Sigmoid colon (tissue), 7 donors: ENCODE measurements around the gene ABCA8. TPM values are rescaled to one million over a fixed set of nuclear protein-coding genes. Genes with fewer than 3 reads are reported as not detected.

ENCODE experiments used
- DNase-seq: peaks from one replicate; pipeline ENCODE4 v3.0.0-alpha.2; 2019
- H3K27ac ChIP-seq, 4 donors: fragments of 200-600 bp; sonication (generic); one replicate each; pipeline ENCODE4 v1.5.1; 2016 to 2019; ENCODE audit warnings: mild to moderate bottlenecking in 1 of 4
- H3K27me3 ChIP-seq, 3 donors: fragments of 200-600 bp; sonication (generic); one replicate each; pipeline ENCODE4 v1.5.1; 2019; ENCODE audit warnings: mild to moderate bottlenecking in 1 of 3
- H3K36me3 ChIP-seq, 4 donors: fragments of 200-600 bp; sonication (generic); one replicate each; pipeline ENCODE4 v1.5.1; 2016 to 2019
- H3K4me1 ChIP-seq, 4 donors: fragments of 200-600 bp; sonication (generic); one replicate each; pipeline ENCODE4 v1.5.1; 2017 to 2019
- H3K4me3 ChIP-seq, 4 donors: fragments of 200-600 bp; sonication (generic); one replicate each; pipeline ENCODE4 v1.5.1; 2017 to 2019; ENCODE audit warnings: mild to moderate bottlenecking in 2 of 4, moderate library complexity in 1 of 4
- H3K9me3 ChIP-seq, 4 donors: fragments of 200-600 bp in 3 of 4; sonication (generic) in 3 of 4; one replicate each; pipeline versions ENCODE4 v1.5.1 to v1.6.1; 2013 to 2019
- EP300 ChIP-seq, 4 donors: sonication (generic); formaldehyde crosslinking; IDR thresholded peaks; one replicate each; pipeline ENCODE4 v1.6.1; 2017; ENCODE audit warnings: antibody characterized with exemption in 4 of 4
- POLR2A ChIP-seq, 2 donors: fragments of 450-650 bp; IDR thresholded peaks; one replicate each; pipeline ENCODE4 v1.6.1; 2016; ENCODE audit warnings: antibody characterized with exemption in 2 of 2, mild to moderate bottlenecking in 2 of 2, moderate library complexity in 2 of 2
- POLR2AphosphoS5 ChIP-seq, 4 donors: sonication (generic); formaldehyde crosslinking; IDR thresholded peaks; one replicate each; pipeline ENCODE4 v1.6.1; 2017; ENCODE audit warnings: antibody characterized with exemption in 4 of 4
- WGBS, 2 donors: extraction: QIAGEN DNeasy Blood & Tissue Kit; methylation state at CpG; one replicate each; pipeline ENCODE4 v1.1.7; 2013; 5-methylcytosine and 5-hydroxymethylcytosine counted together
- intact Hi-C: fragments of 100-400 bp; cut with DNase I; formaldehyde crosslinking; loops from one replicate; pipeline ENCODE4 v1.15.1; 2023
- polyA plus RNA-seq, 3 donors: library from polyadenylated mRNA; stranded (reverse); fragments of 200-250 nt; gene quantifications; one replicate each; pipeline ENCODE4 v1.2.3, GENCODE V29; 2013
- total RNA-seq, 4 donors: library from RNA; depleted of rRNA; stranded (reverse); fragments of >200 nt; gene quantifications; one replicate each; pipeline ENCODE4 v1.1.0, GENCODE V29; 2016
- TF ChIP-seq, protein P1 (sequence below), 4 experiments: fragments of 450-650 bp in 3 of 4; fragments of 200-600 bp in 1 of 4; IDR thresholded peaks; one replicate each; pipeline ENCODE4 v1.5.1; 2016 to 2019; ENCODE audit warnings: antibody characterized with exemption in 4 of 4, mild to moderate bottlenecking in 3 of 4, moderate library complexity in 2 of 4
- donor health status: healthy with polysubstance abuse.
- donor health status: Bipolar disorder and iron deficiency.
- donor health status: healthy.

Gene ABCA8
- total and polyA plus RNA-seq, 7 donors = 2.8 to 71.5 (median 20.0) TPM

GRCh38 chr17:68943123-68943811 lies 11.9 kb downstream of the ABCA8 start:
- Histone ChIP-seq H3K9me3 (no peaks in the 10 kb centered on the region), H3K27ac (no peak overlapping the region), H3K27me3 (no peaks in the 10 kb centered on the region), H3K36me3 (no peaks in the 10 kb centered on the region), H3K4me1 (no peaks in the 10 kb centered on the region), H3K4me3 (no peak overlapping the region)
- intact Hi-C loops = no loop called here
- WGBS, 2 donors = 91 to 92% methylated on average over 4 of the region's 4 CpGs
- no peak for DNase-seq
- TF ChIP-seq POLR2A (IDR thresholded peaks at IDR 0.05) (no peak), POLR2AphosphoS5 (IDR thresholded peaks at IDR 0.05) (no peak), EP300 (IDR thresholded peaks at IDR 0.05) (no peak)
- TF ChIP-seq, protein P1, sequence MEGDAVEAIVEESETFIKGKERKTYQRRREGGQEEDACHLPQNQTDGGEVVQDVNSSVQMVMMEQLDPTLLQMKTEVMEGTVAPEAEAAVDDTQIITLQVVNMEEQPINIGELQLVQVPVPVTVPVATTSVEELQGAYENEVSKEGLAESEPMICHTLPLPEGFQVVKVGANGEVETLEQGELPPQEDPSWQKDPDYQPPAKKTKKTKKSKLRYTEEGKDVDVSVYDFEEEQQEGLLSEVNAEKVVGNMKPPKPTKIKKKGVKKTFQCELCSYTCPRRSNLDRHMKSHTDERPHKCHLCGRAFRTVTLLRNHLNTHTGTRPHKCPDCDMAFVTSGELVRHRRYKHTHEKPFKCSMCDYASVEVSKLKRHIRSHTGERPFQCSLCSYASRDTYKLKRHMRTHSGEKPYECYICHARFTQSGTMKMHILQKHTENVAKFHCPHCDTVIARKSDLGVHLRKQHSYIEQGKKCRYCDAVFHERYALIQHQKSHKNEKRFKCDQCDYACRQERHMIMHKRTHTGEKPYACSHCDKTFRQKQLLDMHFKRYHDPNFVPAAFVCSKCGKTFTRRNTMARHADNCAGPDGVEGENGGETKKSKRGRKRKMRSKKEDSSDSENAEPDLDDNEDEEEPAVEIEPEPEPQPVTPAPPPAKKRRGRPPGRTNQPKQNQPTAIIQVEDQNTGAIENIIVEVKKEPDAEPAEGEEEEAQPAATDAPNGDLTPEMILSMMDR (IDR thresholded peaks at IDR 0.05) = no peak

GRCh38 chr17:68942389-68942788 lies 12.8 kb downstream of the ABCA8 start:
- no peaks in the 10 kb centered on the region for H3K27me3 ChIP-seq
- H3K4me3 ChIP-seq = no peak overlapping the region
- H3K9me3 ChIP-seq = no peaks in the 10 kb centered on the region
- no peak overlapping the region for H3K27ac ChIP-seq
- intact Hi-C loops = no loop called here
- 77 to 79% methylated on average over 3 of the region's 3 CpGs for WGBS, 2 donors
- no peak for DNase-seq
- TF ChIP-seq POLR2A (IDR thresholded peaks at IDR 0.05) = no peak
- TF ChIP-seq POLR2AphosphoS5 (IDR thresholded peaks at IDR 0.05) = no peak
- TF ChIP-seq EP300 (IDR thresholded peaks at IDR 0.05) = no peak
- TF ChIP-seq, protein P1 (IDR thresholded peaks at IDR 0.05) = no peak
- no peaks in the 10 kb centered on the region for H3K4me1 ChIP-seq
- H3K36me3 ChIP-seq = no peaks in the 10 kb centered on the region

DNA sequence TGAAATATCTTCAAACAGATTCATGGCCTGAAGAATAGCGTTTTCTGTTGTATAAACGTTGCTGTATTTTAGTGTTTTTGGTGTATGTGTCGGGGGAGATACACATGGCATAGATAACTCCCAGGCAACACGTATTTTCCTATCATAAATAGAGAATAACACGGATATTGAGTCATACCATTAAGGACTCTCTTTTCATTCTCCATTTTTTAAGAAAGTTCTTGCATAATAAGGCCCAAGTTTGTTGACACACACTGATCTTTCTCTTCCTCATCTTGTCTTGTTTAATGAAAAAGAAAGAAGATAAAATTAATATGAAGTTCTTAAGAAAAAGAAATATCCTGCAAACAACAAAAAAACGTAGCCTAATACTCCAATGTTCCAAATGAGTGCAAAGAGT lies 13.4 kb downstream of the ABCA8 start:
- Histone ChIP-seq H3K27ac (no peak overlapping the region), H3K4me1 (no peaks in the 10 kb centered on the region), H3K9me3 (no peaks in the 10 kb centered on the region), H3K27me3 (no peaks in the 10 kb centered on the region), H3K36me3 (no peaks in the 10 kb centered on the region), H3K4me3 (no peak overlapping the region)
- intact Hi-C loops = no loop called here
- no peak for TF ChIP-seq POLR2AphosphoS5 (IDR thresholded peaks at IDR 0.05)
- TF ChIP-seq, protein P1 (IDR thresholded peaks at IDR 0.05) = no peak
- TF ChIP-seq POLR2A (IDR thresholded peaks at IDR 0.05) = no peak
- TF ChIP-seq EP300 (IDR thresholded peaks at IDR 0.05) = no peak
- WGBS, 2 donors = 70 to 87% methylated on average over 6 of the region's 6 CpGs
- no peak for DNase-seq

- Histone ChIP-seq H3K4me3 (no peak overlapping the region), H3K4me1 (no peaks in the 10 kb centered on the region), H3K27me3 (no peaks in the 10 kb centered on the region), H3K36me3 (no peaks in the 10 kb centered on the region), H3K27ac (no peak overlapping the region), H3K9me3 (no peaks in the 10 kb centered on the region)
- TF ChIP-seq EP300 (IDR thresholded peaks at IDR 0.05) (no peak), POLR2A (IDR thresholded peaks at IDR 0.05) (no peak), POLR2AphosphoS5 (IDR thresholded peaks at IDR 0.05) (no peak)
- TF ChIP-seq, protein P1 (IDR thresholded peaks at IDR 0.05) = no peak
- no peak for DNase-seq
- WGBS, 2 donors = 75 to 81% methylated on average over 3 of the region's 3 CpGs
- intact Hi-C loops = no loop called here
Observed at GRCh38 chr17:68939195-68939594, 16.0 kb downstream of the ABCA8 start.
